K562 (cell line): Measurements from ENCODE around the gene RNASE8. TPM values are rescaled to one million over a fixed set of nuclear protein-coding genes. Genes with fewer than 3 reads are reported as not detected.

Experiments used
- HOMEZ ChIP-seq: fragments of 250-450 bp; sonication (Bioruptor Pico); IDR thresholded peaks from 2 replicates; pipeline ENCODE4 v1.4.0; 2020; ENCODE audit warnings: mild to moderate bottlenecking, moderate library complexity
- POLR2AphosphoS5 ChIP-seq: IDR thresholded peaks from 2 replicates; pipeline ENCODE4 v1.6.1; 2011; ENCODE audit warnings: mild to moderate bottlenecking, low read depth, low read length, moderate library complexity; ENCODE audit not compliant: control insufficient read depth, insufficient read depth
- REST ChIP-seq, 2 experiments: fragments of 450-650 bp; formaldehyde crosslinking in 1 of 2; IDR thresholded peaks; 2 replicates each; pipeline versions ENCODE4 v1.4.0 to v1.6.1; 2014 to 2020; ENCODE audit warnings: mild to moderate bottlenecking in 2 of 2, borderline replicate concordance in 1 of 2, low read depth in 1 of 2
- RREB1 ChIP-seq: fragments of 250-450 bp; sonication (Bioruptor Pico); IDR thresholded peaks from 2 replicates; pipeline ENCODE4 v1.4.0; 2020
- SUPT5H ChIP-seq: fragments of 450-650 bp; IDR thresholded peaks from 2 replicates; pipeline ENCODE4 v1.6.1; 2016
- TEAD1 ChIP-seq, 2 experiments: fragments of 450-650 bp in 1 of 2; sonication (generic) in 1 of 2; formaldehyde crosslinking; IDR thresholded peaks; 2 replicates each; pipeline versions ENCODE4 v1.4.0 to v1.8.0; 2020 to 2022; ENCODE audit warnings: mild to moderate bottlenecking in 2 of 2, missing genetic modification reagents in 1 of 2
- ZNF23 ChIP-seq: fragments of 250-450 bp; sonication (Bioruptor Pico); IDR thresholded peaks from 2 replicates; pipeline ENCODE4 v1.4.0; 2020; ENCODE audit warnings: mild to moderate bottlenecking
- ZNF431 ChIP-seq: sonication (generic); formaldehyde crosslinking; IDR thresholded peaks from 2 replicates; pipeline ENCODE4 v1.8.0; 2022; ENCODE audit warnings: mild to moderate bottlenecking, missing genetic modification reagents
- polyA plus RNA-seq, 8 experiments: library from polyadenylated mRNA; depleted of rRNA in 4 of 8; stranded (reverse) in 5 of 8; unstranded in 3 of 8; fragments of >200 nt; fragmentation: Nextera tagmentation in 2 of 8; fragmentation: Illumina TruSeq in 1 of 8; extraction: Ambion mirVana in 2 of 8; extraction: Trizol in 1 of 8; gene quantifications; 2 replicates each; pipeline versions ENCODE4 v1.2.1 to v1.2.3, GENCODE V29; 2011 to 2014; ENCODE audit warnings: inconsistent platforms in 1 of 8, missing spikeins in 1 of 8
- total RNA-seq, 7 experiments: library from RNA; depleted of rRNA in 6 of 7; stranded (reverse); fragments of >200 nt in 6 of 7; fragmentation: Illumina TruSeq in 2 of 7; extraction: Trizol in 2 of 7; gene quantifications; 2 replicates each; pipeline versions ENCODE4 v1.2.1 to v1.2.3, GENCODE V29; 2011 to 2021; ENCODE audit warnings: low replicate concordance in 1 of 7
- TF ChIP-seq, protein P1 (sequence below): sonication (generic); formaldehyde crosslinking; IDR thresholded peaks from 2 replicates; pipeline ENCODE4 v1.8.0; 2022; ENCODE audit warnings: missing genetic modification reagents, mild to moderate bottlenecking, borderline replicate concordance

The RNASE8 gene
- total and polyA plus RNA-seq, 9 of the 15 experiments (the other 6 are each of a cell fraction or from before 2014, with no cell fraction given), result not detected

DNA sequence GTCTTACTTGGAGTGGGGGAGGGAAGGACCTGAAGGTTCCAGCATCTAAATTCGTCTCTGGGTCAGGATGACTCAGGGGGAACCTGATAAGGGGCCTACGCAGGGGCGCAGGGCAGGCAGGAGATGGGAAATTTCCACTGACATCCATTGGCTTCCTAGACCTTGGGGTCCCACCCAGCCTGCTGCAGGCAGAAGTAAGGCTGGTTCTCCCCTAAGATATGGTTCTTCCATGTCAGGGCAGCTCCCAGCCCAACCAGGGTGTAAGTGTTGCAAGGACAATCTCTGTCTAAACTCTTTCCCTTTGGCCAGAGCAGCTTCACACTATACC is 30.7 kb upstream of the RNASE8 start (continued):
- TF ChIP-seq RREB1 (CRISPR knock-in tag), result no peak
- TF ChIP-seq POLR2AphosphoS5, result no peak
- TF ChIP-seq ZNF431 (CRISPR knock-in tag), result no peak
- TF ChIP-seq, protein P1, sequence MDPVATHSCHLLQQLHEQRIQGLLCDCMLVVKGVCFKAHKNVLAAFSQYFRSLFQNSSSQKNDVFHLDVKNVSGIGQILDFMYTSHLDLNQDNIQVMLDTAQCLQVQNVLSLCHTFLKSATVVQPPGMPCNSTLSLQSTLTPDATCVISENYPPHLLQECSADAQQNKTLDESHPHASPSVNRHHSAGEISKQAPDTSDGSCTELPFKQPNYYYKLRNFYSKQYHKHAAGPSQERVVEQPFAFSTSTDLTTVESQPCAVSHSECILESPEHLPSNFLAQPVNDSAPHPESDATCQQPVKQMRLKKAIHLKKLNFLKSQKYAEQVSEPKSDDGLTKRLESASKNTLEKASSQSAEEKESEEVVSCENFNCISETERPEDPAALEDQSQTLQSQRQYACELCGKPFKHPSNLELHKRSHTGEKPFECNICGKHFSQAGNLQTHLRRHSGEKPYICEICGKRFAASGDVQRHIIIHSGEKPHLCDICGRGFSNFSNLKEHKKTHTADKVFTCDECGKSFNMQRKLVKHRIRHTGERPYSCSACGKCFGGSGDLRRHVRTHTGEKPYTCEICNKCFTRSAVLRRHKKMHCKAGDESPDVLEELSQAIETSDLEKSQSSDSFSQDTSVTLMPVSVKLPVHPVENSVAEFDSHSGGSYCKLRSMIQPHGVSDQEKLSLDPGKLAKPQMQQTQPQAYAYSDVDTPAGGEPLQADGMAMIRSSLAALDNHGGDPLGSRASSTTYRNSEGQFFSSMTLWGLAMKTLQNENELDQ, result no peak
- no peak for TF ChIP-seq REST (IDR thresholded peaks at IDR 0.05; ENCODE audit: borderline replicate concordance)
- TF ChIP-seq REST (CRISPR knock-in tag; IDR thresholded peaks at IDR 0.05; ENCODE audit: low read depth), result no peak
- no peak for TF ChIP-seq SUPT5H
- TF ChIP-seq TEAD1 (CRISPR knock-in tag; IDR thresholded peaks at IDR 0.05), result no peak
- TF ChIP-seq ZNF23 (CRISPR knock-in tag), result no peak
- no peak for TF ChIP-seq HOMEZ
